ENCODE results near the gene CCDC184.

GRCh38 chr12:48219631-48220030 is 36.2 kb downstream of the CCDC184 start:
- TF ChIP-seq CTCF (IDR thresholded peaks at IDR 0.05), result no peak
- no peak for TF ChIP-seq POLR2AphosphoS5 (IDR thresholded peaks at IDR 0.05; ENCODE audit: low read depth, low read length)
- TF ChIP-seq REST (IDR thresholded peaks at IDR 0.05; ENCODE audit: insufficient read depth in 1 of 2, low read depth in 2 of 2, low read length in 1 of 2), result no peak
